Raji (cell line): ENCODE measurements around the gene TMEM151A.

Experiments
- POLR2A ChIP-seq: IDR thresholded peaks from 2 replicates; pipeline ENCODE4 v1.6.1; 2011; ENCODE audit warnings: low read depth, low read length, control low read depth; ENCODE audit not compliant: insufficient read depth

The TMEM151A gene

DNA sequence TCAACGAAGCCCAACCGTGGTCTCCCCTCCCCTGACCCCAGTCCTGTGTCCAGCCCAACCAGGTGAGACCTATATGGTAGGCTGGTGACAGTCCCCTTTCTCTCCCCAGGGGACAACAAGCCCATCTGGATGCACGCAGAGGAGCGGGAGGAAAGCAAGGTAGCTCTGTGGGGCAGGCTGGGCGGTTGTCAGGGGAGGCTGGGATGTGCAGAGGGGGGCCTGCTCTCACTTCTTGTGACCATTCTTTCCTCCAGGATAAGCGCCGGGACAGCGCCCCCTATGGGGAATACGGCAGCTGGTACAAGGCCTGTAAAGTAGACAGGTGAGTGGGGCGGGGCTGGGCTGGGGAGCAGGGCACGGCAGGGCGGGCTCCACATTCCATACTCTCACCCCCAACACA, 26.8 kb upstream of the TMEM151A start:
- no peak for TF ChIP-seq POLR2A

DNA sequence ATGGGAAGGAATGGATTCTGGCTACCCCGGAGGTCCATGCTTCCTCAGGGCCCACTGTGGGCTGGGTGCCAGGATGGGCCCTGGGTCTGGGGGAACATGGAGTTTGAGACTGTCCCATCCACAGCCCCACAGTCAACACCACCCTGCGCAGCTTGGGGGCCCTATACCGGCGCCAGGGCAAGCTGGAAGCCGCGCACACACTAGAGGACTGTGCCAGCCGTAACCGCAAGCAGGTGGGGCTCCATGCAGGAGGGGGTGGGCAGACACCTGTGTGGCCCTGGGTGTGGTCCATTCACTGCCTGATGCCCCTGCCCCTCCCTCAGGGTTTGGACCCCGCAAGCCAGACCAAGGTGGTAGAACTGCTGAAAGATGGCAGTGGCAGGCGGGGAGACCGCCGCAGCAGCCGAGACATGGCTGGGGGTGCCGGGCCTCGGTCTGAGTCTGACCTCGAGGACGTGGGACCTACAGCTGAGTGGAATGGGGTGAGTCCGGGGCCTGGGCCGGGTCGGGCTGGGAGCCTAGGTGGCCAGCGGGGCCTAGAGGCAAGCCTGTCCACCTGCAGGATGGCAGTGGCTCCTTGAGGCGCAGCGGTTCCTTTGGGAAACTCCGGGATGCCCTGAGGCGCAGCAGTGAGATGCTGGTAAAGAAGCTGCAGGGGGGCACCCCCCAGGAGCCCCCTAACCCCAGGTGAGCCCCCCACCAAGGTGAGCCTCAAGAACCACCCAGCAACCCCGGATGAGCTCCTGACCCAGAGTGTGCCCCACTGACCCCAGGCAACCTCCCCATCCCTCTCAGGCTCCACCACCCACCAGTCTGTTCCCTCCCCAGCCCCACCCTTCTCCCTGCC, 25.9 kb upstream of the TMEM151A start:
- no peak for TF ChIP-seq POLR2A

DNA sequence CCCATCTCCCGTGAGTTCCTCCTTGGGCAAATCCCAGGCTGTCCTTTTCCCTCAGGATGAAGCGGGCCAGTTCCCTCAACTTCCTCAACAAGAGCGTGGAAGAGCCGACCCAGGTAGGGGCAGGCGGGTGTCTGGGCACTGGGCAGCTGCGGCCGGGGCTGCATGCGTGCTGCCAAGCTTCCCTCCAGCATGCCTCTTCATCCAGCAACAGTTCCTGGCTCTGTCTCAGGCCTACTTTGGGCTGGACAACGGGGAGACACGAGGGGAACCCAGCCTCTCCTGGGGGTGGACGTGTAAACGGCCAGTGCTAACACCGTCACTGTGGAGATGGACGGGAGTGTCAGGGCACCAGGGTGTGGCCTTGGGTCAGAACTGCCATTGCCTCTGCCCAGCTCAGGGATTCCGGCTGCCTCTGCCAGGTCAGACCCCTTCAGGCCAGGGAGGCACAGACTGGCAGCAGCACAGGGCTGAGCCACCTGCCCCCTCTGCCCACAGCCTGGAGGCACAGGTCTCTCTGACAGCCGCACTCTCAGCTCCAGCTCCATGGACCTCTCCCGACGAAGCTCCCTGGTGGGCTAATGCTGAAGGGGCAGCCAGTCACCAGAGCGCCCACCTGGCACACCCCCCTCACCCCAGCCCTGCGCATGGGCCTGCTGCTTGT, 25.2 kb upstream of the TMEM151A start:
- TF ChIP-seq POLR2A = no peak

DNA sequence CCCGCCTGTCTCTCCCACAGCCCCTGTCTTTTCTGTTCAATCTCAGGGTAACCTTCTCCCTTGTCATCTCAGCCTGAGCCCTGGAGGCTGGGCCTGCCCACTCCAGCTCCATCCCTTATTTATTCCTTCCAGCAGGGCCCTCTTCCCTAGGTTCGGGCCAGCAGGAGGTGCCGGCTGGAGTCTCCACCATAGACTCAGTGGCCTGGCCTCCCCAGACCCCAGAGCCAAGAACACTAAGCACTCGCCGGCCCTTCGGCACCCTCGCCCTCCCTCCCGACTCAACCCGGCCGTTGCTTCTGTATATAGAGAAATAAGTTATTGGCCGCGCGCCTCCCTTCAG, 24.7 kb upstream of the TMEM151A start:
- TF ChIP-seq POLR2A = no peak

DNA sequence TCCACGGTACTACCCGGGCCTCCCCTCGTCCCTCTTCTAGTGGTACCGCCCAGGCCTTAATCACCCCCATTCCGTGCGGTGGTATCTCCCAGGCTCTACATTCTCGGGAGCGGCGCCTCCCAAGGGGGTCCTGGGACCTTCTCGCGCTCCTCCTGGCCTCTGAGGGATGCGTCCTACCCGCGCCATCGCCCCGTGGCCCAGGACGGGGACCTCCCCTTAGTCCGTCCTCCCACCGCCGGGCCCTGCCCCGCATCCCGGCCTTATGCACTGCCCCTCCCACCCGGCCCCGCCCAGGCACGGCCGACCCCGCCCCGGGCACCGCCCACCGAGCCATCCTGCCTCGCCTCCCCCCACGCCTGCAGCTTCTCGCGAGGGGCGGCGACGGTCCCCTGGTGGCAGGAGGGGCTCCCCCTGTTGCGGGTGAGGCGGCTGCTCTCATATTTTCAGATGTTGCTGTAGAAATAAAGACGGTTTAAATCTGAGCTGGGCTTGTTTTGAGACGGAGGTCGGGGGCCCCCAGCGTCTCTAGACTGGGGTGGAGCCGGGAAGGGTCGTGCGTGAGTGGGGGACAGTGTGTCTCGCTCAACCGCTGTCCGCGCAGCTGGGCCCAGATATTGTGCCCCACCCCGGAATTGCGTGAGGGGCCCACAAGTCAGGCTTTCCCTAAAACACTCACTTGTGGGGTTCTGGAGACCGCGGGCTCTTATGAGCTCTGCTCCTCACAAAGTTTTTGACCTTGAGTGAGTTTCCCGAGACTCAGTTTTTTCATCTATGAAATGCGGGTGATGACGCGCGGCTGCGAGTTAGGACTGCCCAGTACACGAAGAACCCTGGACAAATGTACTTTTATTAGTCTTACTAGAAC, 24.1 kb upstream of the TMEM151A start:
- no peak; the same call in 1 of the 2 replicates for TF ChIP-seq POLR2A

DNA sequence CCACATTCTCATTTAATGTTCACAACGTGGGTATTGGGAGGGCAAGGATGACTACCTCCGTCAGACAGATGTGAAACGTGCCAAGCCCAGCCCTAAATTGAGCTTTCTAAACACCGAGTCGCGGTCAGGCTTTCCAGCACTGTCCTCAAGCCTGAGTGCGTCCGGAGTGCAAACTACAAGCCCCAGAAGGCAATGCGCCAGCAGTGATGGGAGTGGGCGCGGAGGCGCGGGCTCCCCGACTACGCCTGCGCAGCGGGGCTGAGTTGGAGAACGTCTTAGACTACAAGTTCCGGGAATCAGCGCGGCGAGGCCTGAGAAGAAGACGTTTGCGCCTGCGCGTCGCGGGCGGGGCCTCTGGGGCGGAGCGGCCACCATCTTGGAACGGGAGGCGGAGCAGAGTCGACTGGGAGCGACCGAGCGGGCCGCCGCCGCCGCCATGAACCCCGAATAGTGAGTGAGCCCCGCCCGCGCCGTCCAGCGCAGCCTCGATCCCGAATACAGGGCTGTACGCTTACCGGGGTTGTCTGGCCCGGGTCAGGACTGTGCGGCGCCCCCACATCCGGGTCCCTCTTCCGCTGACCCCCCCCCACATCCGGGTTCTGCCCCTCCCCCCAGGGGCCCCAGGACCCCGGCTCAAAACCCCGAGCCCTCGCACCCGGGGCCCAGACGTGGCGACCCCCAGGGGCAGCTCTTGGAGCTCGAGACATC, 23.3 kb upstream of the TMEM151A start, which contains the start of gene RAB1B:
Gene RAB1B (plus strand): TSS at position 396 of the 708 bp plus-strand sequence. CDS start 41 bp downstream, at position 437.
- peak; percentile 62 for TF ChIP-seq POLR2A

DNA sequence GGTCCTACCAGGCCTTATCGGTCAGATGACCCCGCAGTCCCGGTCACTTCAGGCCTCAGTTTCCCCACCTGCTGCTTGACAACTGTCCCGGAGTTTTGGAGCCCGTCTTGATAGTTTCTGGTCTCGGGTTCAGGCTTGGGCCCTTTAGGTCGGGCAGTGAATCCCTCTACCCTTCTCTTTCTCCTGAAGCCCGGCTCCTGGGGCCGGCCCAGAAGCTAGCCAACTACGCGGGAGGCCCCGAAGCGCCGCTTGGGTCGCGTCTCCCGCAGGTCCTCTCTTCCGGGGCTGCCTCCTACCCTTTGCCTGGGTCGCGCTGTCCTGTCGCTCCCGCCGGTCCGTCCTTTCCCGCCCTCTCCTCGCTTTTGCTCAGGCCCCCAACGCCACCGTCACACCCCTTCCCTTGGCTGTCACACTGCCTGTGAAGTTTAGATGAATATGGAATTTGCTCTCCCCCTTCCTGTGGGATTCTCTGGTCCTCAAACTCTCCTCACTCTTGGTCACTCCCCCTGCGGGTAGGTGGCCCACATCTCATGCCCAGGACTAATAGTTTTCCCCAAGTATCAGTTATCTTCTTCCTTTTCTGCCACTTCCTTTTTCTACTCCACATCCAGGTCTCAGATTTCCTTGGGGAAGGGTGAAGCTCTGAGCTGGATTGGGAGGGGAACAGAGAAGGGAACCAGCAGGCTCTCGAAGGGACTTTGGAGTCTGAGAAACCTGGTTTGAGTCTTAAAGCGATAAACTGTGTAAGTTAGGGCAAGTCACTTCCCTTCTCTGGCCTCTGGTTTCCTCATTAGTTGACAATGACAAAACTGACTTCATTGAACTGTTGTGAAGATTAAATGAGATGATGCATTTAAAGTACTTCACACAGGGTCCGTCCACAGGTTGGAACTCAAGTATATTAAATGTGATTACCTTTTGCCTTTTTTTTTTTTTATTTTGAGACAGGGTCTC, 22.5 kb upstream of the TMEM151A start:
- TF ChIP-seq POLR2A = no peak

DNA sequence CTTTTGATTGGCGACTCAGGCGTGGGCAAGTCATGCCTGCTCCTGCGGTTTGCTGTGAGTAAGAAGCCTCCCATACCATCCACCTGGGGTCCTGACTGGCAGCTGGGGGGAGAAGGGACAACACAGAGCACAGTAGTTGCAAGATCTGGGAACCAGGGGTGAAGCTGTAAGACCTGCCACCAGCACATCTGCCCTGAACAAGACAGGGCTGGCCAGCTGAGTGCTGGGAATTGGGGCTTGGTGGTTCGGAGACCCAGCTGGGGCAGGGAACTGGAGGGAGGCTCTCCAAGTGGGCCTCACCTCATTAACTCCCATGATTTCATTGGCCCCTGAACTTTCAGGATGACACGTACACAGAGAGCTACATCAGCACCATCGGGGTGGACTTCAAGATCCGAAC, 19.9 kb upstream of the TMEM151A start:
- no peak for TF ChIP-seq POLR2A

DNA sequence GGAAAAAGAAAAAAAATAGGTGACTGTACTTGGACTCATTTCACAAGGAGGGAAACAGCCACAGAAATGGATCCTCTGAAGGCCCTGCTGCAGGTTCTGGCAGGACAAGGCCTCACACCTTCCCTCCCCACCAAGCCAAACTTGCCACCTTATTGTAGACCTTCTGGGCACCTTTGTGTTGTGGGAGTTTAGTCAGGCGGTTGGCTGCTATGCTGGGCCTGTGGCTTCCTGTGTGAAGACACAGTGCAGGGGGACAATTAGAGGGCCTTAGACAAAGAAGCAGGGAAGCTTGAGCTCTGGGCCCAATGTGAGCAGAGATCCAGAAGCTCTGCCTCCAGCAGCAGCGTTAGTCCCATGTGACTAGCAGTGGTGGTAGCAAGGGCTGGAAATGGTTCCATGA, 19.1 kb upstream of the TMEM151A start:
- no peak for TF ChIP-seq POLR2A

DNA sequence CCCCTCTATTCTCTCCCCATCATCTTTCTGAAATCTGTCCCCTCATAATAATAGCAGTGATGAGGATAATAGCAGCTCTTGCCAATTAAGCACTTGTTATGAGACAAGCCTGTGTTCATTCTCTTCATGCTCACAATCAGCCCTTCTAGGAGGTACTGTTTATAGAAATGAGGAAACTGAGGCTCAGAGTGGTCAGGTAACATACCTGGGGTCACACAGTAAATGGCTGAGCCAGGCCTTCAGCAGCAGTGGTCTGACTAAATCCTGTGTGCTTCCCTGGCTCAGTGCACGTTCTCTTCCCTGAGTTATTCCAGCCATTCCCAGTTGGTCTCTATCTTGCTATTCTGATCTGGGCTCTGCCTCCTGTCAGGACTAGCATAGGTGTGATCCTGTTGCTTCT, 17.5 kb upstream of the TMEM151A start:
- no peak for TF ChIP-seq POLR2A

DNA sequence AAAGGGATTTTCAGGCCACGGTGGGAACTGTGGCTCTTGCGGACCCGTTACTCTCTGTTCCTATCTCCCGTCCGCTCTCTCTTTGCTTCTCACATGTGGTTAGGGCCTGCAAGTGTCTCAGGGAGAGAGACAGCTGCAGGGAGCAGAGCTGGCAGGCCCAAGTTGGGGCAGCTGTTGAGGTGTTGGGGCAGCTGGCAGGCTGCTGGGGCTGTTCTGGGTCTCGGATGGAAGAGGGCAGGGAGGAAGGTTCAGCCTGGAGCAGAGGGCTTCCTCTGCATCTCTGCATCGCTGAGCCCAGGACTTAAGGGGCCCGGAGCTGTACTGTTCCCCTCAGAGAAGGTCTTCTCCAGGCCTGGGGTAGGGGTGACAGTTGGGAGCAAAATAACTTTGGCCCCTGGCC, 16.3 kb upstream of the TMEM151A start:
- TF ChIP-seq POLR2A = no peak

DNA sequence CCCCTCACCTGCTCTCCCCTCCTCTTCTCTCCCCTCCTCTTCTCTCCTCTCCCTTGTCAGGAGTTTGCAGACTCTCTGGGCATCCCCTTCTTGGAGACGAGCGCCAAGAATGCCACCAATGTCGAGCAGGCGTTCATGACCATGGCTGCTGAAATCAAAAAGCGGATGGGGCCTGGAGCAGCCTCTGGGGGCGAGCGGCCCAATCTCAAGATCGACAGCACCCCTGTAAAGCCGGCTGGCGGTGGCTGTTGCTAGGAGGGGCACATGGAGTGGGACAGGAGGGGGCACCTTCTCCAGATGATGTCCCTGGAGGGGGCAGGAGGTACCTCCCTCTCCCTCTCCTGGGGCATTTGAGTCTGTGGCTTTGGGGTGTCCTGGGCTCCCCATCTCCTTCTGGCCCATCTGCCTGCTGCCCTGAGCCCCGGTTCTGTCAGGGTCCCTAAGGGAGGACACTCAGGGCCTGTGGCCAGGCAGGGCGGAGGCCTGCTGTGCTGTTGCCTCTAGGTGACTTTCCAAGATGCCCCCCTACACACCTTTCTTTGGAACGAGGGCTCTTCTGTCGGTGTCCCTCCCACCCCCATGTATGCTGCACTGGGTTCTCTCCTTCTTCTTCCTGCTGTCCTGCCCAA, 15.6 kb upstream of the TMEM151A start:
- no peak for TF ChIP-seq POLR2A

DNA sequence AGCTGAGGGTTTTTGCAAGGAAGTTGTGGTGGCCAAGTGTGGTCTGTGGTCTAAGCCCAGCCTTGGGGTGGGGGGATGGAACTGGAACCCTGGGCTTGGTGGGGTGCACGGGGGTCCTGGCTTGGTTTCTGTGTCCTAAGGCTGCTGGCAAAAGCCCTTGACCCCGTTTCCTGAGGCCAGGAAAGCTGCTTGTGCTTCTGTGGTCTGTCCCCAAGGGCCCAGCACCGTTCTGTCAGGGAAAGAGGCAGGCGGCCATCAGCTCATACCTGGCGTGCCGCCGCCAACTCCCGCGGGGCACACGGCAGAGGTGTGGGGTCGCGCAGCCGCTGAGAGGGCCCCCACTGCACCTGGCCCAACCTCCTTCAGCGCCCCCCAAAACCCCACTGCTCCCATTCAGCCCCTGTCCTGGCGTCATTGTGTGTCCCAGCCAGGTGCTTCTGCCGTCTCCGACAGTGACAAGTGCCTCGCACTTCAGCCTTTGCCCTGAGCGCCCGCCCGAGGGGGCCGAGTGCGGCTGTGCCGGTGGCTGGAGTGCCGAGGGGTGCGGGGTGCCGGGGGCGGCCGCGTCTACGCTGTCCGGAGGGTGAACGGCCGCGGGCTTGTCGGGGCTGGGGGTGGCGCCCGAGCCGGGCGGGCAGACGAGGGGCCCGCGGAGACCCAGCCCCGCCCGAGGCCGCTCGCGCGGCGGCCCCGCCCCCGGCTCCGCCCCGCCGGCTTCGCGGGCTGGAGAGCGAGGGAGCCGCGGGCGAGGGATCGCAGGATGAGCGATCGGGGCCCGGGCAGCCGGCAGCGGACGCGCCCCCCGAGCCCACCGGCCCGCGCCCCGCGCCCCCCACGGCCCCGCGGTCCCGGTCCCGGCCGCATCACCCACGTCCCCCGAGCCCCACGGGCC, 14.0 kb upstream of the TMEM151A start, which contains the start of gene CNIH2:
Gene CNIH2 (plus strand): TSS at position 705 of the 892 bp plus-strand sequence. CDS start 282 bp downstream, outside the sequence.
- no peak for TF ChIP-seq POLR2A
